Activated naive CD4-positive, alpha-beta T cell treated with anti-CD3 and anti-CD28 coated beads, Interleukin-2, amount 50 U/mL, for 24 hours (primary cell): ENCODE results near the gene SCARF2.
"Not testable (repeated sequence)": the region's sequence is repeated elsewhere in the genome, so short reads cannot be mapped to it uniquely, and the experiment has no call there.

Source experiments
- H3K27ac Mint-ChIP-seq: one replicate; pipeline ENCODE4 v1.8.0; 2021; ENCODE audit warnings: mild to moderate bottlenecking, mixed read lengths
- H3K27me3 Mint-ChIP-seq: one replicate; pipeline ENCODE4 v1.8.0; 2021; ENCODE audit warnings: mixed read lengths
- H3K36me3 Mint-ChIP-seq: one replicate; pipeline ENCODE4 v1.8.0; 2021; ENCODE audit warnings: mixed read lengths
- H3K4me1 Mint-ChIP-seq: one replicate; pipeline ENCODE4 v1.8.0; 2021; ENCODE audit warnings: mixed read lengths
- H3K4me3 Mint-ChIP-seq: one replicate; pipeline ENCODE4 v1.8.0; 2021; ENCODE audit warnings: mild to moderate bottlenecking, mixed read lengths
- H3K9me3 Mint-ChIP-seq: one replicate; pipeline ENCODE4 v1.8.0; 2021; ENCODE audit warnings: mixed read lengths

Gene SCARF2

GRCh38 chr22:20401376-20402014 lies 36.1 kb downstream of the SCARF2 start:
- H3K27me3 Mint-ChIP-seq, result no peaks in the 10 kb centered on the region
- no peaks in the 10 kb centered on the region for H3K9me3 Mint-ChIP-seq
- peaks cover 12% of the 10 kb centered on the region for H3K36me3 Mint-ChIP-seq
- H3K4me1 Mint-ChIP-seq, result peaks cover 34% of the 10 kb centered on the region
- no peak overlapping the region for H3K27ac Mint-ChIP-seq
- no peak overlapping the region for H3K4me3 Mint-ChIP-seq

- Mint-ChIP-seq H3K9me3 (no peaks in the 10 kb centered on the region), H3K36me3 (peaks cover 10% of the 10 kb centered on the region), H3K27me3 (no peaks in the 10 kb centered on the region), H3K4me1 (peaks cover 41% of the 10 kb centered on the region), H3K27ac (no peak overlapping the region), H3K4me3 (no peak overlapping the region)
Measured at GRCh38 chr22:20400606-20401375, 36.8 kb downstream of the SCARF2 start.

- H3K4me1 Mint-ChIP-seq, result peaks cover 49% of the 10 kb centered on the region
- H3K36me3 Mint-ChIP-seq, result peaks cover 9% of the 10 kb centered on the region
- no peaks in the 10 kb centered on the region for H3K27me3 Mint-ChIP-seq
- no peak overlapping the region for H3K4me3 Mint-ChIP-seq
- no peak overlapping the region for H3K27ac Mint-ChIP-seq
- no peaks in the 10 kb centered on the region for H3K9me3 Mint-ChIP-seq
Measured at GRCh38 chr22:20399866-20400605, 37.6 kb downstream of the SCARF2 start.

- Mint-ChIP-seq H3K36me3 (peaks cover 7% of the 10 kb centered on the region), H3K4me3 (no peak overlapping the region), H3K4me1 (peaks cover 56% of the 10 kb centered on the region), H3K27ac (no peak overlapping the region), H3K9me3 (no peaks in the 10 kb centered on the region), H3K27me3 (no peaks in the 10 kb centered on the region)
Measured at GRCh38 chr22:20398420-20398819, 39.2 kb downstream of the SCARF2 start.

- Mint-ChIP-seq H3K27ac (no peak overlapping the region), H3K36me3 (peaks cover 3% of the 10 kb centered on the region), H3K4me3 (no peak overlapping the region), H3K9me3 (no peaks in the 10 kb centered on the region), H3K4me1 (peaks cover 52% of the 10 kb centered on the region), H3K27me3 (no peaks in the 10 kb centered on the region)
Measured at GRCh38 chr22:20397498-20397897, 40.1 kb downstream of the SCARF2 start.

- no peaks in the 10 kb centered on the region for H3K9me3 Mint-ChIP-seq
- H3K27ac Mint-ChIP-seq, result no peak overlapping the region
- peak overlapping the region; percentile 1 for H3K4me3 Mint-ChIP-seq
- H3K4me1 Mint-ChIP-seq, result peaks cover 52% of the 10 kb centered on the region
- peaks cover 3% of the 10 kb centered on the region for H3K36me3 Mint-ChIP-seq
- H3K27me3 Mint-ChIP-seq, result no peaks in the 10 kb centered on the region
Measured at GRCh38 chr22:20396639-20397038, 41.0 kb downstream of the SCARF2 start.

GRCh38 chr22:20395907-20396287 lies 41.7 kb downstream of the SCARF2 start:
- Mint-ChIP-seq H3K9me3 (no peaks in the 10 kb centered on the region), H3K4me3 (peak overlapping the region; percentile 37), H3K27me3 (no peaks in the 10 kb centered on the region), H3K4me1 (peaks cover 52% of the 10 kb centered on the region), H3K36me3 (peaks cover 3% of the 10 kb centered on the region), H3K27ac (no peak overlapping the region)

GRCh38 chr22:20395181-20395906 lies 42.3 kb downstream of the SCARF2 start:
- Mint-ChIP-seq H3K4me1 (peaks cover 52% of the 10 kb centered on the region), H3K36me3 (peaks cover 3% of the 10 kb centered on the region), H3K27me3 (no peaks in the 10 kb centered on the region), H3K27ac (peak overlapping the region; percentile 89), H3K4me3 (peak overlapping the region; percentile 92), H3K9me3 (no peaks in the 10 kb centered on the region)

GRCh38 chr22:20393705-20394476 lies 43.7 kb downstream of the SCARF2 start, which contains the start of gene ZNF74:
Gene ZNF74, plus strand, starts transcription at chr22:20394151. Its CDS starts 478 bp downstream, at chr22:20394629.
- H3K9me3 Mint-ChIP-seq, result no peaks in the 10 kb centered on the region
- peak within 1 kb of the TSS; percentile 92 for H3K4me3 Mint-ChIP-seq
- H3K27ac Mint-ChIP-seq, result peak within 1 kb of the TSS; percentile 97
- peaks cover 41% of the 10 kb centered on the region for H3K4me1 Mint-ChIP-seq
- peaks cover 3% of the 10 kb centered on the region for H3K36me3 Mint-ChIP-seq
- no peaks in the 10 kb centered on the region for H3K27me3 Mint-ChIP-seq

GRCh38 chr22:20392983-20393704 lies 44.5 kb downstream of the SCARF2 start:
- peak overlapping the region; percentile 97 for H3K27ac Mint-ChIP-seq
- H3K4me1 Mint-ChIP-seq, result peaks cover 37% of the 10 kb centered on the region
- H3K27me3 Mint-ChIP-seq, result no peaks in the 10 kb centered on the region
- peaks cover 3% of the 10 kb centered on the region for H3K36me3 Mint-ChIP-seq
- H3K9me3 Mint-ChIP-seq, result no peaks in the 10 kb centered on the region
- H3K4me3 Mint-ChIP-seq, result peak overlapping the region; percentile 92

- H3K27me3 Mint-ChIP-seq, H3K4me3 Mint-ChIP-seq, H3K9me3 Mint-ChIP-seq, H3K27ac Mint-ChIP-seq, H3K36me3 Mint-ChIP-seq: not testable (repeated sequence)
- peaks cover 34% of the 10 kb centered on the region for H3K4me1 Mint-ChIP-seq
Measured at GRCh38 chr22:20392365-20392881, 45.2 kb downstream of the SCARF2 start.

- H3K4me3 Mint-ChIP-seq, result no peak overlapping the region
- H3K4me1 Mint-ChIP-seq, result peaks cover 22% of the 10 kb centered on the region
- no peaks in the 10 kb centered on the region for H3K27me3 Mint-ChIP-seq
- H3K27ac Mint-ChIP-seq, result no peak overlapping the region
- H3K9me3 Mint-ChIP-seq, result no peaks in the 10 kb centered on the region
- H3K36me3 Mint-ChIP-seq, result no peaks in the 10 kb centered on the region
Measured at GRCh38 chr22:20391222-20391621, 46.4 kb downstream of the SCARF2 start.

GRCh38 chr22:20390394-20390907 lies 47.2 kb downstream of the SCARF2 start:
- Mint-ChIP-seq H3K9me3 (no peaks in the 10 kb centered on the region), H3K27ac (no peak overlapping the region), H3K27me3 (no peaks in the 10 kb centered on the region), H3K4me1 (peaks cover 15% of the 10 kb centered on the region), H3K4me3 (no peak overlapping the region), H3K36me3 (no peaks in the 10 kb centered on the region)

GRCh38 chr22:20389288-20389687 lies 48.3 kb downstream of the SCARF2 start:
- Mint-ChIP-seq H3K27me3 (no peaks in the 10 kb centered on the region), H3K9me3 (no peaks in the 10 kb centered on the region), H3K4me1 (peaks cover 7% of the 10 kb centered on the region), H3K4me3 (no peak overlapping the region), H3K27ac (no peak overlapping the region), H3K36me3 (no peaks in the 10 kb centered on the region)
